HepG2 (cell line): ENCODE data around the gene CLCC1. TPM values are rescaled to one million over a fixed set of nuclear protein-coding genes. Genes with fewer than 3 reads are reported as not detected.
A peak's percentile ranks its signal among the peaks of the same experiment; 100 is the strongest.

Source experiments
- ATAC-seq: fragments of 200-7000 bp; cut with Tn5 transposase; 3 replicates; pipeline ENCODE4 v1.9.1; 2020; ENCODE audit warnings: mild to moderate bottlenecking, moderate library complexity
- Bru-seq: library from RNA; stranded (reverse); fragments of 400-500 nt; gene quantifications from one replicate; lab custom pipeline; 2021; lab: Mats Ljungman, UMichigan
- BruChase-seq, 2 experiments: library from RNA; stranded (reverse); fragments of 400-500 nt; gene quantifications; one replicate each; lab custom pipeline; 2021; lab: Mats Ljungman, UMichigan
- BruUV-seq: library from RNA; stranded (reverse); fragments of 400-500 nt; replicated peaks from 2 replicates; lab custom pipeline; 2021; lab: Mats Ljungman, UMichigan
- CTCF ChIA-PET: fragments of 300-600 bp; formaldehyde crosslinking; extraction: SDS; loops from one replicate; lab custom pipeline; 2021; ENCODE audit warnings: low total read pairs, inconsistent platforms, low intra/inter-chr PET ratio; lab: Yijun Ruan, JAX
- POLR2A ChIA-PET: fragments of 350-600 bp; sonication (Branson Sonifier 250); formaldehyde crosslinking; loops from one replicate; lab custom pipeline; 2020; ENCODE audit warnings: antibody characterized with exemption, inconsistent platforms; lab: Yijun Ruan, JAX
- DNase-seq: peaks from one replicate; pipeline ENCODE4 v3.0.0-alpha.2; 2015; ENCODE audit warnings: low spot score
- FAIRE-seq: peaks from 3 replicates; lab custom pipeline; 2011; peaks lifted over from hg19 to GRCh38; lab: Jason Lieb, UNC
- H2AFZ ChIP-seq: one replicate; pipeline ENCODE4 v1.6.1; 2011; ENCODE audit warnings: low read length, inconsistent platforms
- H3K27ac ChIP-seq: fragments of 300-600 bp; 3 replicates; pipeline ENCODE4 v1.8.0; 2011; ENCODE audit warnings: mixed run types, mild to moderate bottlenecking, mixed read lengths, low read length, inconsistent platforms; ENCODE audit not compliant: insufficient read depth; ENCODE audit errors: extremely low read length
- H3K27me3 ChIP-seq, 2 experiments: fragments of 200-600 bp in 1 of 2; 2 replicates in 1 of 2; 3 replicates in 1 of 2; pipeline versions ENCODE4 v1.6.0 to v1.8.0; 2011; ENCODE audit warnings: low read length in 2 of 2, mild to moderate bottlenecking in 2 of 2, moderate library complexity in 2 of 2, inconsistent platforms in 1 of 2; ENCODE audit not compliant: insufficient read depth in 2 of 2, control insufficient read depth in 1 of 2
- H3K36me3 ChIP-seq, 2 experiments: fragments of 200-600 bp in 1 of 2; replicated peaks in 1 of 2; 2 replicates in 1 of 2; 3 replicates in 1 of 2; pipeline versions ENCODE4 v1.5.1 to v1.8.0; 2011; ENCODE audit warnings: low read length in 2 of 2, inconsistent platforms in 1 of 2; ENCODE audit not compliant: insufficient read depth in 2 of 2, control insufficient read depth in 1 of 2
- H3K4me1 ChIP-seq: 2 replicates; pipeline ENCODE4 v1.5.1; 2012; ENCODE audit warnings: low read length, inconsistent platforms; ENCODE audit not compliant: insufficient read depth
- H3K4me2 ChIP-seq: 2 replicates; pipeline ENCODE4 v1.6.0; 2011; ENCODE audit warnings: low read depth, low read length, inconsistent platforms
- H3K4me3 ChIP-seq, 3 experiments: fragments of 200-600 bp in 1 of 3; sonication (generic), shearing (Covaris generic) in 1 of 3; replicated peaks in 1 of 3; 2 replicates each; pipeline ENCODE4 v1.5.1; 2011 to 2016; ENCODE audit warnings: low read length in 3 of 3, inconsistent platforms in 2 of 3, low read depth in 2 of 3, mild to moderate bottlenecking in 2 of 3, control low read depth in 1 of 3, mixed read lengths in 1 of 3; ENCODE audit not compliant: insufficient read depth in 1 of 3
- H3K79me2 ChIP-seq: one replicate; pipeline ENCODE4 v1.6.1; 2011; ENCODE audit warnings: low read length, inconsistent platforms; ENCODE audit not compliant: insufficient read depth
- H3K9ac ChIP-seq: 2 replicates; pipeline ENCODE4 v1.6.0; 2011; ENCODE audit warnings: mild to moderate bottlenecking, low read depth, low read length, inconsistent platforms; ENCODE audit not compliant: insufficient read depth
- H3K9me3 ChIP-seq: 2 replicates; pipeline ENCODE4 v1.5.1; 2012; ENCODE audit warnings: mild to moderate bottlenecking, low read length
- H4K20me1 ChIP-seq: 2 replicates; pipeline ENCODE4 v1.6.0; 2011; ENCODE audit warnings: inconsistent platforms, mild to moderate bottlenecking, low read length, moderate library complexity; ENCODE audit not compliant: insufficient read depth
- ARNTL ChIP-seq: sonication (generic); formaldehyde crosslinking; IDR thresholded peaks from 2 replicates; pipeline ENCODE4 v1.4.0; 2020; ENCODE audit warnings: mild to moderate bottlenecking, missing genetic modification reagents
- ATF2 ChIP-seq: sonication (generic); formaldehyde crosslinking; IDR thresholded peaks from 2 replicates; pipeline ENCODE4 v1.4.0; 2020; ENCODE audit warnings: missing genetic modification reagents
- CENPX ChIP-seq: sonication (generic); formaldehyde crosslinking; IDR thresholded peaks from 2 replicates; pipeline ENCODE4 v1.9.0; 2021; ENCODE audit warnings: mild to moderate bottlenecking, missing genetic modification reagents, moderate library complexity
- EP300 ChIP-seq, 3 experiments: sonication (generic) in 1 of 3; formaldehyde crosslinking in 1 of 3; IDR thresholded peaks; 2 replicates each; pipeline versions ENCODE4 v1.5.1 to v1.6.1; 2011 to 2020; ENCODE audit warnings: low read depth in 2 of 3, low read length in 2 of 3, borderline replicate concordance in 1 of 3, improper control_type of control experiment in 1 of 3, mild to moderate bottlenecking in 1 of 3, missing genetic modification reagents in 1 of 3, moderate library complexity in 1 of 3
- HMG20B ChIP-seq: conservative IDR thresholded peaks from 2 replicates; pipeline ENCODE4 v1.6.1; 2016; ENCODE audit warnings: missing genetic modification reagents, missing compliant biosample characterization
- HNRNPH1 ChIP-seq: fragments of 200-400 bp; formaldehyde crosslinking; optimal IDR thresholded peaks from 2 replicates; pipeline ENCODE3; 2017; ENCODE audit warnings: mild to moderate bottlenecking, low read depth, low read length
- JUN ChIP-seq: sonication (generic); formaldehyde crosslinking; IDR thresholded peaks from 2 replicates; pipeline ENCODE4 v1.4.0; 2020; ENCODE audit warnings: mild to moderate bottlenecking, missing genetic modification reagents
- KDM1A ChIP-seq: IDR thresholded peaks from 2 replicates; pipeline ENCODE4 v1.6.1; 2016; ENCODE audit warnings: missing compliant biosample characterization
- MLXIP ChIP-seq: sonication (generic); formaldehyde crosslinking; IDR thresholded peaks from 2 replicates; pipeline ENCODE4 v1.9.0; 2021; ENCODE audit warnings: missing genetic modification reagents, borderline replicate concordance
- SMAD9 ChIP-seq: sonication (generic); formaldehyde crosslinking; IDR thresholded peaks from 2 replicates; pipeline ENCODE4 v1.5.1; 2020; ENCODE audit warnings: mild to moderate bottlenecking, missing genetic modification reagents
- THAP11 ChIP-seq: IDR thresholded peaks from 2 replicates; pipeline ENCODE4 v1.6.1; 2016; ENCODE audit warnings: missing biosample characterization, missing genetic modification reagents
- ZNF331 ChIP-seq: sonication (generic); formaldehyde crosslinking; IDR thresholded peaks from 2 replicates; pipeline ENCODE4 v1.4.0; 2020; ENCODE audit warnings: missing genetic modification reagents
- ZNF660 ChIP-seq: sonication (generic); formaldehyde crosslinking; IDR thresholded peaks from 2 replicates; pipeline ENCODE4 v1.5.1; 2020; ENCODE audit warnings: mild to moderate bottlenecking, low read depth, missing genetic modification reagents, borderline replicate concordance
- WGBS: methylation state at CpG from one replicate; pipeline ENCODE4 v1.1.6; 2017; ENCODE audit warnings: low lambda C conversion rate; 5-methylcytosine and 5-hydroxymethylcytosine counted together
- in situ Hi-C: cut with HindIII; loops from 2 replicates; pipeline ENCODE4 v1.10.0; 2017; ENCODE audit warnings: low pct_unique_long_range_greater_than_20kb; ENCODE audit not compliant: extremely low pct_ligation_motif_present
- intact Hi-C: fragments of 100-400 bp; cut with micrococcal nuclease; formaldehyde crosslinking; loops from one replicate; pipeline ENCODE4 v1.10.0; 2022; ENCODE audit not compliant: unreplicated experiment
- long read RNA-seq, 2 experiments: library from RNA in 1 of 2; library from polyadenylated mRNA in 1 of 2; stranded (forward) in 1 of 2; unstranded in 1 of 2; transcript quantifications; one replicate each; pipeline ENCODE4 v2.0.0, GENCODE V29; 2019 to 2022
- polyA minus RNA-seq, 3 experiments: library from RNA; depleted of rRNA, polyadenylated mRNA; stranded (reverse); fragments of >200 nt; gene quantifications; 2 replicates each; pipeline ENCODE4 v1.2.3, GENCODE V29; 2011; ENCODE audit warnings: low replicate concordance in 1 of 3
- polyA plus RNA-seq, 8 experiments: library from polyadenylated mRNA; depleted of rRNA in 3 of 8; stranded (reverse) in 7 of 8; unstranded in 1 of 8; fragments of >200 nt; fragmentation: Illumina TruSeq in 4 of 8; extraction: Trizol in 4 of 8; gene quantifications; 2 replicates each; pipeline versions ENCODE4 v1.2.1 to v1.2.3, GENCODE V29; 2011 to 2016; ENCODE audit warnings: low read depth in 4 of 8, missing spikeins in 1 of 8, mixed read lengths in 1 of 8; ENCODE audit not compliant: insufficient read depth in 1 of 8
- total RNA-seq, 5 experiments: library from RNA; depleted of rRNA; stranded (reverse); fragments of >200 nt; fragmentation: Illumina TruSeq; extraction: Trizol; gene quantifications; 2 replicates each; pipeline ENCODE4 v1.2.3, GENCODE V29; 2016; ENCODE audit warnings: low read depth in 1 of 5

CLCC1 gene
- total RNA-seq (2016; rRNA removed; fragmentation: Illumina TruSeq; extraction: Trizol) = 14.1 and 25.8 TPM in 2 replicates
- 3.1 and 3.8 TPM in 2 replicates for total RNA-seq (2016; cell fraction: cytosol; rRNA removed; fragmentation: Illumina TruSeq; extraction: Trizol; ENCODE audit: low read depth)
- total RNA-seq (2016; cell fraction: insoluble cytoplasmic fraction; rRNA removed; fragmentation: Illumina TruSeq; extraction: Trizol) = 15.7 and 25.2 TPM in 2 replicates
- 5.3 and 6.0 TPM in 2 replicates for total RNA-seq (2016; cell fraction: membrane; rRNA removed; fragmentation: Illumina TruSeq; extraction: Trizol)
- 28.4 and 33.3 TPM in 2 replicates for total RNA-seq (2016; cell fraction: nucleus; rRNA removed; fragmentation: Illumina TruSeq; extraction: Trizol)
- polyA plus RNA-seq (2011; rRNA removed) = 16.0 and 16.2 TPM in 2 replicates
- polyA plus RNA-seq (2011; cell fraction: cytosol; rRNA removed) = 7.9 and 11.3 TPM in 2 replicates
- 11.7 and 14.6 TPM in 2 replicates for polyA plus RNA-seq (2011; cell fraction: nucleus; rRNA removed)
- 12.7 and 14.0 TPM in 2 replicates for polyA plus RNA-seq (2012)
- polyA plus RNA-seq (2016; cell fraction: cytosol; fragmentation: Illumina TruSeq; extraction: Trizol; ENCODE audit: low read depth) = 0.96 and 1.6 TPM in 2 replicates
- polyA plus RNA-seq (2016; cell fraction: insoluble cytoplasmic fraction; fragmentation: Illumina TruSeq; extraction: Trizol; ENCODE audit: low read depth) = 9.5 and 11.1 TPM in 2 replicates
- polyA plus RNA-seq (2016; cell fraction: membrane; fragmentation: Illumina TruSeq; extraction: Trizol; ENCODE audit: low read depth) = 2.4 and 2.5 TPM in 2 replicates
- polyA plus RNA-seq (2016; cell fraction: nucleus; fragmentation: Illumina TruSeq; extraction: Trizol; ENCODE audit: insufficient read depth, low read depth) = 32.1 and 35.6 TPM in 2 replicates
- 7.9 and 14.5 TPM in 2 replicates for polyA minus RNA-seq (2011; rRNA and poly(A)+ RNA removed; ENCODE audit: low replicate concordance)
- 11.6 and 17.9 TPM in 2 replicates for polyA minus RNA-seq (2011; cell fraction: cytosol; rRNA and poly(A)+ RNA removed)
- polyA minus RNA-seq (2011; cell fraction: nucleus; rRNA and poly(A)+ RNA removed) = 22.0 and 24.9 TPM in 2 replicates
- Bru-seq, nascent RNA = percentile 91 among the genes with signal in this experiment
- BruChase-seq, experiment 1, labeled RNA remaining after a 6-hour chase = percentile 94 among the genes with signal in this experiment
- percentile 96 among the genes with signal in this experiment for BruChase-seq, experiment 2, labeled RNA remaining after a 2-hour chase
- long read RNA-seq, experiment 1, full-length matches to known transcripts = 7 of 27 reads
- long read RNA-seq, experiment 1, partial matches to known transcripts = 5 of 27 reads
- long read RNA-seq, experiment 1, other reads (novel, unspliced or antisense) = 15 of 27 reads
- long read RNA-seq, experiment 2, partial matches to known transcripts = 3 of 13 reads
- long read RNA-seq, experiment 2, other reads (novel, unspliced or antisense) = 10 of 13 reads

- H3K79me2 ChIP-seq = peaks cover 30% of the 10 kb centered on the region
- ChIA-PET CTCF (no interaction called here), POLR2A (interaction anchor here (0.7 to 1.4 kb wide), 5 partner anchors 10 to 126 kb away, joined by 3 to 6 read pairs (median 5); partner anchors contain the start of genes TAF13, TMEM167B and WDR47)
- H4K20me1 ChIP-seq = no peaks in the 10 kb centered on the region
- no peaks in the 10 kb centered on the region; a peak in 1 of 5 replicates for H3K27me3 ChIP-seq
- H3K4me1 ChIP-seq = peaks cover 52% of the 10 kb centered on the region
- WGBS = under 1% methylated on average over 17 of the region's 72 CpGs
- peak within 1 kb of the TSS; percentile 96 for H3K4me2 ChIP-seq
- H3K36me3 ChIP-seq = peaks cover 0 to 19% of the 10 kb centered on the region in 2 experiments; a peak in 1 of 5 replicates
- H3K27ac ChIP-seq = peak within 1 kb of the TSS; percentile 92
- H3K9ac ChIP-seq = peak within 1 kb of the TSS; percentile 86
- H3K4me3 ChIP-seq = peak within 1 kb of the TSS; percentile 75 to 88 (median 87)
- FAIRE-seq (no peak), ATAC-seq (peak; percentile 95), DNase-seq (peak; percentile 83)
- no peak within 1 kb of the TSS for H2AFZ ChIP-seq
- intact Hi-C loops (loop anchor here (2.0 to 10.0 kb wide), 2 partner anchors 80 to 152 kb away; partner anchors contain the start of genes ELAPOR1 and WDR47), in situ Hi-C loops (no loop called here)
- H3K9me3 ChIP-seq = no peaks in the 10 kb centered on the region
- no TSS peak for BruUV-seq
- TF ChIP-seq EP300 (IDR thresholded peaks at IDR 0.05; ENCODE audit: low read depth in 2 of 2, low read length in 2 of 2) (no peak), EP300 (CRISPR knock-in tag; IDR thresholded peaks at IDR 0.05; ENCODE audit: borderline replicate concordance) (no peak; the same call in 1 of the 2 replicates), KDM1A (CRISPR knock-in tag) (no peak), JUN (CRISPR knock-in tag) (no peak), ARNTL (CRISPR knock-in tag) (0 out of 2 replicates have a peak, but pooled peaks have one; percentile 20), ZNF660 (CRISPR knock-in tag) (no peak), ZNF331 (peak; percentile 82), ATF2 (CRISPR knock-in tag) (no peak; the same call in 1 of the 2 replicates), SMAD9 (CRISPR knock-in tag) (no peak), HMG20B (CRISPR knock-in tag) (no peak), CENPX (no peak), HNRNPH1 (no peak), MLXIP (CRISPR knock-in tag) (no peak), THAP11 (CRISPR knock-in tag) (peak; percentile 74)
Measured at GRCh38 chr1:108963052-108963686, at the start of gene CLCC1. CLCC1 (minus strand) TSS chr1:108963484; CDS start chr1:108950437, 13,047 bp downstream.
